Mammary epithelial cell (primary cell): Measurements from ENCODE around the gene SH3D19.

ENCODE experiments used
- CTCF ChIP-seq, 2 donors: IDR thresholded peaks in 1 of 2; conservative IDR thresholded peaks in 1 of 2; 2 replicates each; pipeline ENCODE4 v1.5.1; 2011 to 2012; ENCODE audit warnings: inconsistent platforms in 2 of 2, low read length in 2 of 2, mild to moderate bottlenecking in 2 of 2, control low read depth in 1 of 2, low read depth in 1 of 2; ENCODE audit not compliant: insufficient read depth in 1 of 2; ENCODE audit errors: extremely low read depth in 1 of 2
- EZH2 ChIP-seq: IDR thresholded peaks from 2 replicates; pipeline ENCODE4 v1.6.1; 2012; ENCODE audit warnings: low read length, inconsistent platforms, borderline replicate concordance

DNA sequence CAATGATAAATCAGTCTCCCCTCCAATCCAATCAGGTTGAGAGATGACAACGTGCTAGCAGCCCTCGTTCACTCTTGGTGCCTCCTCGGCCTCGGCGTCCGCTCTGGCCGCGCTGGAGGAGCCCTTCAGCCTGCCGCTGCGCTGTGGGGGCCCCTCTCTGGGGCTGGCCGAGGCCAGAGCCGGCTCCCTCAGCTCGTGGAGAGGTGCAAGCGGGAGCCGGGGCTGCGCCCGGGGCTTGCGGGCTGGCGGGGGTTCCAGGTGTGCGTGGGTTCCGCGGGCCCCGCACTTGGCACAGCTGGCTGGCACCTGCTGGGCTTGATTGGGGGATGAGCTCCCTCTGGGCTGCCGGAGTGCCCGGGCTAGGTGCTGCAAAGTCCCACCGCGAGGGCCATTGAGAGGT lies 89.4 kb downstream of the SH3D19 start:
- TF ChIP-seq CTCF (conservative IDR thresholded peaks at IDR 0.05 in 1 of 2, IDR thresholded peaks at IDR 0.05 in 1 of 2; ENCODE audit: extremely low read depth in 1 of 2, insufficient read depth in 1 of 2, low read depth in 1 of 2, low read length in 2 of 2) (no peak), EZH2 (no peak)
